Measurements from ENCODE around the gene WWP2.

The WWP2 gene

GRCh38 chr16:69886726-69887125, 124.6 kb downstream of the WWP2 start:
- DNase-seq: no peak

- DNase-seq: peak in 13 of 58 donors; percentile 2 to 58 (median 14)
These were observed 126.0 kb downstream of the WWP2 start for GRCh38 chr16:69888005-69888590.

DNA sequence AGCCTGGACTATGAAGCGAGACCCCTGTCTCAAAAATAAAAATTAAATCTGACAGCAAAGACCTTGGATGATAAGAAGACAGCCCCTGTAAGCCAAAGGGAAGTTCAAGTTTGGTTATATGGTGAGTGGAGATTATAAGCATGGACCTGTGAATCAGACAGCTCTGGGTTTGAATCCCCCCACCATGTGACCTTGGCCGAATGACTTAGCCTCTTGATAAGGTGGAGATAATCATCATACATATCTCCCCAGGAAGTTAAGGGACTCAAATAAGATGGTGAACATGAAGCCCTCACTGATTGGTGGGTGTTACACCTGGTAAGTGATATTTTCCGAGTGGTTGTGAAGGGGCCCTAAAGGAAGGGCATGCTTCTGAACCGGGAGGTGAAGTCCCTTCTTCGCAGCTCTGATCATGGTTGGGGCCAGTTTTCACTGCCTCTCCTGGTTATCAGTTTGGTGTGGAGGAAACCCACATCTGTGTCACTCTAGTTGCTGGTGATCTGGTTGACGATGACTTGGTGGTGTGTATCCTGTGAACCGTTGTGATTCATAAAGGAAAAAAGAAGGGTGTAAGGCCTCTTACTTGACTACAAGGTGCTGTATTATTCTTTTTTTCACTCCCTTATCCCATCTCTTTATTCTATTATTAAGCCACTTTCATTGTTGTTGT, 127.3 kb downstream of the WWP2 start:
- no peak for DNase-seq

- peak in 57 of 58 donors; percentile 6 to 96 (median 82) for DNase-seq
These were observed 128.2 kb downstream of the WWP2 start for GRCh38 chr16:69890114-69890891.

GRCh38 chr16:69890892-69891282, 128.8 kb downstream of the WWP2 start:
- peak in 2 of 58 donors; percentile 50 to 61 for DNase-seq

GRCh38 chr16:69892378-69892777, 130.2 kb downstream of the WWP2 start:
- DNase-seq: no peak

DNA sequence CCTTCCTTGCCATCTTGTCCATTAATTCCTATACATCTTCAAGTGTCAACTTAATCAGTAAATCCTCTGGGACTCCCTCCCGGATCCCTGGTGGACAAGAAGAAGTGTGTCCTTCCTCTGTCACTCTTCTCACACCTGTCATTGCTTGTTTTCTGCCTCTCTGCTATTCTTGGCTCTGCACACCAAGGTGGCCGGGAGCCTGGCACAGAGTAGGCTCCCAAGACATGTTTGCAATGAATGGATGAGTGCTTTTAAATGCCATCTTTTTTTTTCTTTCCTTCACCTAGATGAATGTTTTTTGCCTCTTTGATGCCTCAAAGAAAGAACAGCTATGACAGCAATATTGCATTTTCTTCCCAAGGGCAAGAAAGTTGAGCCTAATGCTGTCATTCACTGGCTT, 131.0 kb downstream of the WWP2 start:
- no peak for DNase-seq

DNA sequence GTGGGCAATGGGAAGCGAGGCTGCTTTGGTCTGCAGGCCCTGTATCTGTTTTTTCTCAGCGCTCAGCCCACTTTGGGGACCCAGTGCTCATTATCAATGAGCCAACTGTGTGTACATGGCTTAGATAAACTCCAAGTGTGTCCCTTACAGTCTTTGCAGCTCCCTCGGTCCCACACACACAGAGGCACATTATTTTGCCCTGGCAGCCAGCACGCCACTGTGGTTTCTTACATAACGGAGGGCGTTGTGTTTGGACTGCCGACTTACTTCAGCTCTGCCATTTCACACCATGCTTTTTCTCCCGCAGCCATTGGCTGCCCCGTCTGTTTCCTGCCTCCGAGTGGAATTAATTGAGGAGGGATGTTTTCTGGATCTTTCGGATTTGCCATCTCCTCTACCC, 132.5 kb downstream of the WWP2 start:
- DNase-seq: peak in 51 of 58 donors; percentile 29 to 89 (median 68)

GRCh38 chr16:69903865-69904415, 141.8 kb downstream of the WWP2 start:
- DNase-seq: no peak

- DNase-seq: no peak
These were observed 142.5 kb downstream of the WWP2 start for GRCh38 chr16:69904495-69905170.

- no peak for DNase-seq
These were observed 143.0 kb downstream of the WWP2 start for GRCh38 chr16:69905171-69905555.

- no peak for DNase-seq
These were observed 144.8 kb downstream of the WWP2 start for GRCh38 chr16:69906838-69907401.

DNA sequence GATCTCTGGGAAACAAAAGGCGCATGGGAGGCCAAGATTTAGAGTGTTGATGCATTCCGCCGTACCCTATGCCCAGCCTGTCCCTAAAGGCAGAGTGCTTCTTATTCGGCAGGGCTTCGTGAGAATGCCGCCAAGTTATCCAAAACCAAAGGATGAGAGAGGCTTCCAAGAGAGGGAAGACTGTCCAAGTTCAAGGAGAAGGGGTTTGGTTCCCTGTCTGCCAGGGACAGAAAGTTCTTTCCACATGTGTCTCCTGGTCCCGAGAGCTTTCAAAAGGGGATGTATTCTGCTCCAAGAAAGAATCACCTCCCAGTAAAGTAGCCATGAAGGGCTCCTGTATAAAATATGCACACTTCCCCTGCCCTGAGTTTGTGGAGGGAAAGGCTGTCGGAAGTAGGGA, 146.9 kb downstream of the WWP2 start:
- DNase-seq: no peak

DNA sequence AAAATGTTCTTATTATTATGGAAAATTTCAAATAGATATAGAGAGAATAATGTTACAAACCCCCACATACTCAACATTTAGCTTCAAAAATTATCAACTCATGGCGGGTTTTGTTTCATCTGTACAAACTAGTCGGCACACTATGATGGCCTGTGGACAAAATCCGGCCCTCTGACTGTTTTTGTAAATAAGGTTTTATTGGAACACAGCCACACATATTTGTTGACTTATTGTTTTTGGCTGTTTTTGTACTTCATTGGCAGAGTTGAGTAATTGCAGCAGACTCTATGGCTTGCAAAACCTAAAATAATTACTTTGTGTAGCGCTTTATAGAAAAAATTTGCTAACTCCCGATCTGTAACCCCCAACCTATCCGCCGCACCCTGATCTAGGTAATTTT, 147.6 kb downstream of the WWP2 start:
- DNase-seq: no peak

GRCh38 chr16:69910964-69911363, 148.8 kb downstream of the WWP2 start:
- DNase-seq: no peak

DNA sequence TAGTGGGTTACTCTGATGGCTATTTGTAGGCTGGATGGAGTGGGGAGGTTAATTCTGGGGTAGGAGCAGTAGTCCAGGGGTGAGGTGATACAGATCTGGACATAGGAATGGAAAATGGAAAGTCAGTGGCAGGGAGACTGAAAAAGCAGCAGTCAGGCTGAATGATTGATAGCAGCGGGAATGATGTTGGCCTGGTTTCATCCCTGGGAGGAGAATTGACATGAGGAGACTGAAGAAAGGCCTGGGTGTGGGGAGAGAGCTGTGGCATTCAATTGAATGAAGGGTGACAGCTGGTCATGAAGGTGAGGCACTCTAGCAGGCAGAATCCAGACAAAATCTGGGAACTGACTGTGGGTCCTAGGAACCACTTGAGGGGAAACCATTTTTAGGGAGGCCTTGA, 154.3 kb downstream of the WWP2 start:
- DNase-seq: no peak

- no peak for DNase-seq
These were observed 155.2 kb downstream of the WWP2 start for GRCh38 chr16:69917311-69917710.

GRCh38 chr16:69917739-69918138, 155.6 kb downstream of the WWP2 start:
- DNase-seq: no peak

- DNase-seq: no peak
These were observed 156.1 kb downstream of the WWP2 start for GRCh38 chr16:69918241-69918640.

DNA sequence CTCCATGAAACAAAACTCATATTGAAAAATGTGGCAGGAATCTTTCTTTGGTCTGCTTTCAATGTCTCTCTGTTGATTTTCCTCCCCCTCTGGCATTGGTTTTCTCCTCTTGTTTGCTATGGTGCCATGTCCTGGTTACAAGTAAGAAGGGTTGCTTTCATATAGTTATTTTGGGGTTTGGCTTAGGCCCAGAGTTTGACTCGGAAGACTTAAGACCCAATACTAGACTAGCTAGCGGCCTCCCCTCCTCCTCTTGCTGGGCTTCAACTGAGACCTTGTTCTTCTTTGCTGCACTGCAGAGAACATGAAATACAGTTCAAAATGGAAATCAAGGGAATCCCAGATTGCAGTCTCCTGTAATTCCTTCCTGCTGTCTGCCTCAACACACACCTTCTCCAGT, 159.0 kb downstream of the WWP2 start:
- DNase-seq: peak in 3 of 58 donors; percentile 9 to 20 (median 18)

DNA sequence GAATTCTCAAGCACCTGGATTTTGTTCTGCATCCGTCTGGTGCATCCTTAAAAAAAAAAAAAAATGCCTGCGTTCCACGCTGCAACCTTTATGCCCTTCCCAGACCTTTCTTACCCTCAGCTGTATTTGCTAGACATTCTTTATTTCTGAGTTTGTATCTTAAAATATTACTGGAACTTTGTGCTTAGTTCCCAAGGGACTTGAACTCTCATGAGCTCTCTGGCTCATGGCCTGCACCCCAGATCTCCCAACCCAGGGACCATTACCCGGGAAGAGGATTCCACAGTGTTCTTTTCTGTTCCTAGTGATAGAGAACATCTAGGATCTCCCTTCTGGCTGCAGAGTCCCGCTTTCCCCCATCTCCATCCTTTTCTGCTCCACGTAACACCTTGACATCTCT, 160.1 kb downstream of the WWP2 start:
- no peak for DNase-seq

All from anterior cingulate cortex (tissue), 58 donors.